ENCODE data around the gene ENOSF1.
A peak's percentile ranks its signal among the peaks of the same experiment; 100 is the strongest.
"Not testable (repeated sequence)": the region's sequence is repeated elsewhere in the genome, so short reads cannot be mapped to it uniquely, and the experiment has no call there.

ENOSF1 gene

GRCh38 chr18:732371-732770 is 19.9 kb upstream of the ENOSF1 start:
- TF ChIP-seq, protein P1, sequence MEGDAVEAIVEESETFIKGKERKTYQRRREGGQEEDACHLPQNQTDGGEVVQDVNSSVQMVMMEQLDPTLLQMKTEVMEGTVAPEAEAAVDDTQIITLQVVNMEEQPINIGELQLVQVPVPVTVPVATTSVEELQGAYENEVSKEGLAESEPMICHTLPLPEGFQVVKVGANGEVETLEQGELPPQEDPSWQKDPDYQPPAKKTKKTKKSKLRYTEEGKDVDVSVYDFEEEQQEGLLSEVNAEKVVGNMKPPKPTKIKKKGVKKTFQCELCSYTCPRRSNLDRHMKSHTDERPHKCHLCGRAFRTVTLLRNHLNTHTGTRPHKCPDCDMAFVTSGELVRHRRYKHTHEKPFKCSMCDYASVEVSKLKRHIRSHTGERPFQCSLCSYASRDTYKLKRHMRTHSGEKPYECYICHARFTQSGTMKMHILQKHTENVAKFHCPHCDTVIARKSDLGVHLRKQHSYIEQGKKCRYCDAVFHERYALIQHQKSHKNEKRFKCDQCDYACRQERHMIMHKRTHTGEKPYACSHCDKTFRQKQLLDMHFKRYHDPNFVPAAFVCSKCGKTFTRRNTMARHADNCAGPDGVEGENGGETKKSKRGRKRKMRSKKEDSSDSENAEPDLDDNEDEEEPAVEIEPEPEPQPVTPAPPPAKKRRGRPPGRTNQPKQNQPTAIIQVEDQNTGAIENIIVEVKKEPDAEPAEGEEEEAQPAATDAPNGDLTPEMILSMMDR (IDR thresholded peaks at IDR 0.05; ENCODE audit: low read depth, low read length, missing control alignments) = no peak
- no peak for DNase-seq (ENCODE audit: extremely low read depth, low read depth)
- no peak overlapping the region for H3K4me3 ChIP-seq (replicated peaks; ENCODE audit: low read depth, low read length)

DNA sequence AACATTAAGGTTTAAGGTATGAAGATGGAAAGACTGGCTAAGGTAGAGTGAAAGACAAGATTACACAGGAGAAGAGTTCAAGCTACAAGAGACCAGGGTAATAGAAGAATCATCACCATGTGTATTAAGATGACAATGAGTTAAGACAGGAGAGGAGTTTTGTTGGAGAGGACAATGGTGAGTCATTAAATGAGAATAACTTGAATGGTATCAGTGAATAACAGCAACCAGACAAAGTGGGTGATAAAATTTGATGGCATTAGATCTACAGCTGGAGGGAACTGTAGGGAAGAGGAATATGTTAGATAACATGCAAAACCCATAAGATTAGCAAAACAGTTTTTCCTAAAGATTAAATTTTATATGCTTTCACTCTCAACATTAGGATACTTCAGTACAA is 18.8 kb upstream of the ENOSF1 start:
- TF ChIP-seq, protein P1 (IDR thresholded peaks at IDR 0.05; ENCODE audit: low read depth, low read length, missing control alignments) = no peak
- DNase-seq (ENCODE audit: extremely low read depth, low read depth) = no peak
- no peak overlapping the region for H3K4me3 ChIP-seq (replicated peaks; ENCODE audit: low read depth, low read length)

DNA sequence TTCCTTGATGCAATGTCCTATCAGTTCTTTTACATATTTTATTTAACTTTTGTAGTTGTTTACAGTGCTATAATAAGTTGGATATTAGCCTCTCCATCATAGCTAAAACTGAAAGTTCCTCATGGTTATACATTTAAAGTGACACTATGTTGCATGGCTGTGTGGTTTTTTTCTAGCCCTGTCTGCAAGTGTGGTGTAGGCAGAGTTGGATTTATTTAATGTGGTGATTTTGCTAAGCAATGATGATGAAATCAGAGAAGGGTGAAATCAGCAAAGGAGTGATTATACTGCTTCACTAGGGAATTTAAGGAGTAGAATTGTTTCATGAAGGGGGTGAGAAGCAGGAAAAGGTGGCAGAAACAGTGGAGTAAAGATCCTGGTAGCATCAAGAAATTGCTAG is 18.3 kb upstream of the ENOSF1 start:
- H3K4me3 ChIP-seq (replicated peaks; ENCODE audit: low read depth, low read length) = no peak overlapping the region
- TF ChIP-seq, protein P1 (IDR thresholded peaks at IDR 0.05; ENCODE audit: low read depth, low read length, missing control alignments) = no peak
- no peak for DNase-seq (ENCODE audit: extremely low read depth, low read depth)

- not testable (repeated sequence) for H3K4me3 ChIP-seq (replicated peaks; ENCODE audit: low read depth, low read length); DNase-seq (ENCODE audit: extremely low read depth, low read depth)
- TF ChIP-seq, protein P1 (IDR thresholded peaks at IDR 0.05; ENCODE audit: low read depth, low read length, missing control alignments) = peak; percentile 25
Measured at GRCh38 chr18:730120-730519, 17.7 kb upstream of the ENOSF1 start.

GRCh38 chr18:725646-726045 is 13.2 kb upstream of the ENOSF1 start:
- DNase-seq (ENCODE audit: extremely low read depth, low read depth) = no peak
- TF ChIP-seq, protein P1 (IDR thresholded peaks at IDR 0.05; ENCODE audit: low read depth, low read length, missing control alignments) = no peak
- no peak overlapping the region for H3K4me3 ChIP-seq (replicated peaks; ENCODE audit: low read depth, low read length)

- H3K4me3 ChIP-seq (replicated peaks; ENCODE audit: low read depth, low read length) = no peak overlapping the region
- no peak for DNase-seq (ENCODE audit: extremely low read depth, low read depth)
- TF ChIP-seq, protein P1 (IDR thresholded peaks at IDR 0.05; ENCODE audit: low read depth, low read length, missing control alignments) = no peak
Measured at GRCh38 chr18:723541-724080, 11.2 kb upstream of the ENOSF1 start.

DNA sequence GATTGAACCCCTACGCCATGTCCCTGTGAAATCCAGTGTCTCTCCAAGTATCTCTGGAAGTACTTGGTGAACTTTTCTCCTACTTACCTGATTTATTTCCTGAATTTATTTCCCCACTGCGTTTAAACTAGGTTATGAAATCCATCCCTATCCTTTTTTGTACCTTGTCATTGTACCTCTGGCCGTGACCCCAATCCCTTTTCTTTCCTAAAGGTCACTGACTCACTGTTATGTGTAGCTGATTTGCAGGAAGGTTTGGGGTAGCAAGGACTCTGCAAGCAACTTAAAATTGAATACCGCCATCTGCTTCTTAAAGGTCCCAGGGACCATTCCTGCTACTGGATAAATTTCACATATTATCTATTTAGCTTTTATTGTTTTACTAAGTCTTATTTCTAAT is 4.6 kb upstream of the ENOSF1 start:
- DNase-seq (ENCODE audit: extremely low read depth, low read depth) = no peak
- TF ChIP-seq, protein P1 (IDR thresholded peaks at IDR 0.05; ENCODE audit: low read depth, low read length, missing control alignments) = no peak
- no peak overlapping the region for H3K4me3 ChIP-seq (replicated peaks; ENCODE audit: low read depth, low read length)
